Measurements from ENCODE around the gene TMPRSS11D. TPM values are rescaled to one million over a fixed set of nuclear protein-coding genes. Genes with fewer than 3 reads are reported as not detected.

Gene TMPRSS11D
- total RNA-seq, 4 donors from 2014 or later, result 3.4 TPM; not detected in 3

DNA sequence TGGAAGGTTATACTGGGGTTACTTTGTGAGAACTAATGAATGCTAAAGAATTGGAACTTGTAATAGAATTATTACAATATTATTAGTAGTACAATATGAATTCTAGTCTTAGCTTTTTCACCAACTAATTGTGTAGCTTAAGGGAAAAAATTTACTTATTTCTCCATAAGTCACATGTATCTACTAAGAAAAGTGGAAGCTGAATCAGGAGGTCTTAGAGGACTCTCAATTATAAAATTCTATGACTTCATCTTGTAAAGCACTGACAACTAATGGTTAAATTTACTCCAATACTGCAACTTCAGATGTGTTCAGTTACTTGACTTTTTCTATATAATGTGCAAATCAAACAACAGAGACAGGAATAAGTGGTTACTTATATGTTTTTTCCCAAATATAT is 899 bp upstream of the TMPRSS11D start:
- TF ChIP-seq EP300 (IDR thresholded peaks at IDR 0.05; ENCODE audit: low read depth) (no peak), POLR2AphosphoS5 (IDR thresholded peaks at IDR 0.05) (no peak), POLR2A (IDR thresholded peaks at IDR 0.05) (no peak)
- TF ChIP-seq, protein P1, sequence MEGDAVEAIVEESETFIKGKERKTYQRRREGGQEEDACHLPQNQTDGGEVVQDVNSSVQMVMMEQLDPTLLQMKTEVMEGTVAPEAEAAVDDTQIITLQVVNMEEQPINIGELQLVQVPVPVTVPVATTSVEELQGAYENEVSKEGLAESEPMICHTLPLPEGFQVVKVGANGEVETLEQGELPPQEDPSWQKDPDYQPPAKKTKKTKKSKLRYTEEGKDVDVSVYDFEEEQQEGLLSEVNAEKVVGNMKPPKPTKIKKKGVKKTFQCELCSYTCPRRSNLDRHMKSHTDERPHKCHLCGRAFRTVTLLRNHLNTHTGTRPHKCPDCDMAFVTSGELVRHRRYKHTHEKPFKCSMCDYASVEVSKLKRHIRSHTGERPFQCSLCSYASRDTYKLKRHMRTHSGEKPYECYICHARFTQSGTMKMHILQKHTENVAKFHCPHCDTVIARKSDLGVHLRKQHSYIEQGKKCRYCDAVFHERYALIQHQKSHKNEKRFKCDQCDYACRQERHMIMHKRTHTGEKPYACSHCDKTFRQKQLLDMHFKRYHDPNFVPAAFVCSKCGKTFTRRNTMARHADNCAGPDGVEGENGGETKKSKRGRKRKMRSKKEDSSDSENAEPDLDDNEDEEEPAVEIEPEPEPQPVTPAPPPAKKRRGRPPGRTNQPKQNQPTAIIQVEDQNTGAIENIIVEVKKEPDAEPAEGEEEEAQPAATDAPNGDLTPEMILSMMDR (IDR thresholded peaks at IDR 0.05), result no peak
- in situ Hi-C loops (cut with MboI; ENCODE audit: low pct_ligation_motif_present in 1 of 4, low pct_unique_long_range_greater_than_20kb in 1 of 4, low sequenced_read_pairs in 3 of 4), result no loop called here

DNA sequence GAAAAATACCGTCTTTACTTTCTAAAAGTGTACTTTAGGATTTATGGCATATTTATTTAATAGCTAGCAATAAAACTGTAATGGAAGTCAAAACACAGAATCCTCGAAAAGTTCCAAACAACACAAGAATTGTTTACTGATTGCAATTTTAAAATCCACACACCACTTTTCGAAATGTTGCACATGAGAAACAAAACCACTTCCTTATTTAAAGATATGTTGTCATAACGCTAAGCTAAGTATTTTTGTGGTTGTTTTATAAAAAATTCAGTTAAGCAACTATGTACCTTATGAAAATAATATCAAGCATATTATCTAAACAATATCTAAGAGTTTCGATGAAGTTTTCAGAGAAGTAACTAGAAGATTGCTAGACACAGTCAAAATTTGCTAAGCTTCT is 344 bp downstream of the TMPRSS11D start:
- Histone ChIP-seq H3K4me1 (no peaks in the 10 kb centered on the region), H3K4me3 (no peak overlapping the region), H3K9me3 (no peaks in the 10 kb centered on the region), H3K36me3 (no peaks in the 10 kb centered on the region), H3K27ac (no peak overlapping the region), H3K27me3 (no peaks in the 10 kb centered on the region)
- WGBS, 2 donors (ENCODE audit: low coverage in 1 of 2), result 54 to 57% methylated on average over 5 of the region's 5 CpGs
- in situ Hi-C loops (cut with MboI; ENCODE audit: low pct_ligation_motif_present in 1 of 4, low pct_unique_long_range_greater_than_20kb in 1 of 4, low sequenced_read_pairs in 3 of 4) (no loop called here), intact Hi-C loops (cut with DNase I; ENCODE audit: low total_unique reads) (no loop called here)
- TF ChIP-seq POLR2AphosphoS5 (IDR thresholded peaks at IDR 0.05) (no peak), EP300 (IDR thresholded peaks at IDR 0.05; ENCODE audit: low read depth) (no peak), POLR2A (IDR thresholded peaks at IDR 0.05) (no peak)
- TF ChIP-seq, protein P1 (IDR thresholded peaks at IDR 0.05), result no peak
- DNase-seq, result no peak

More for the DNA sequence above, 899 bp upstream of the TMPRSS11D start:
- Histone ChIP-seq H3K4me1 (no peaks in the 10 kb centered on the region), H3K27ac (no peak overlapping the region), H3K27me3 (no peaks in the 10 kb centered on the region), H3K4me3 (no peak overlapping the region), H3K9me3 (no peaks in the 10 kb centered on the region), H3K36me3 (no peaks in the 10 kb centered on the region)
- intact Hi-C loops (cut with DNase I; ENCODE audit: low total_unique reads), result no loop called here
- DNase-seq, result no peak

DNA sequence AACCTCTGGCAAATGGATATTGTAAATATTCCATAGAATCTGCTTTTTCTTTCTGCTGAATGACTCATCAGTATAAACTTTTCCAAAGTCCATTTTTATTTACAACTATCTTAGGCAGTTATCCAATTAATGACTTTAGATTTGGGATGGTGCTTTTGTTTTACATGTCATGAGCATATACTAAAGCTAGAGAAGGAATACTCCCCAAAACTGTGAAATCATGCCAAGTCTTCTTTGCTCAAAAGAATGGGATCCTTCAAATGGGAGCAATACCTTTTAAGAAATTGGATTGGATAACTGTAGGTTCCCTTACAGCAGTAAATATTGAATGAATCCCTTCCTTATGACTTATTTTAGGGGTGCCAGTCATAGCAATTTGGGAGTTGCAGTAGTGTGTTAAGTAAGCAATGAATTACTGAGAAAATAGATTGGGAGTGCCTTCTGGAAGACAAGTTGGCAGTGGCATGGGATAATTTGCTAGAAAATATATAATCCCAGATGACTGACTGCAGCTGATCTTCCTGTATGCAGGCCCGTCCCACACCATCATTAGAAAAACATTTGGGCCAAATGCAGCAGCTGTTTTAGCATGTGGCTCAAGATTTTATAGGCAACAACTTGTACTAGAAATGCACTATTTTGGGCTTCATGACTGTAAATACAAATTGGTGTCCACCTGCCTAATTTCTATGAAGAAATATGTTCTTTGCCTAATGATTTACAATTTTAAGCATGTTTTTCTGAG is 2.8 kb downstream of the TMPRSS11D start:
- intact Hi-C loops (cut with DNase I; ENCODE audit: low total_unique reads) (no loop called here), in situ Hi-C loops (cut with MboI; ENCODE audit: low pct_ligation_motif_present in 1 of 4, low pct_unique_long_range_greater_than_20kb in 1 of 4, low sequenced_read_pairs in 3 of 4) (no loop called here)
- H3K27ac ChIP-seq, result no peak overlapping the region
- WGBS, 2 donors (ENCODE audit: low coverage in 1 of 2), result 68% methylated on average over 1 of the region's 1 CpG; no CpG with 5 or more reads in 1 of the 2 donors
- TF ChIP-seq, protein P1 (IDR thresholded peaks at IDR 0.05), result no peak
- TF ChIP-seq POLR2A (IDR thresholded peaks at IDR 0.05), result no peak
- no peak for TF ChIP-seq EP300 (IDR thresholded peaks at IDR 0.05; ENCODE audit: low read depth)
- TF ChIP-seq POLR2AphosphoS5 (IDR thresholded peaks at IDR 0.05), result no peak
- H3K4me1 ChIP-seq, result no peaks in the 10 kb centered on the region
- no peaks in the 10 kb centered on the region for H3K27me3 ChIP-seq
- H3K4me3 ChIP-seq, result no peak overlapping the region
- H3K9me3 ChIP-seq, result no peaks in the 10 kb centered on the region
- DNase-seq, result no peak
- no peaks in the 10 kb centered on the region for H3K36me3 ChIP-seq

DNA sequence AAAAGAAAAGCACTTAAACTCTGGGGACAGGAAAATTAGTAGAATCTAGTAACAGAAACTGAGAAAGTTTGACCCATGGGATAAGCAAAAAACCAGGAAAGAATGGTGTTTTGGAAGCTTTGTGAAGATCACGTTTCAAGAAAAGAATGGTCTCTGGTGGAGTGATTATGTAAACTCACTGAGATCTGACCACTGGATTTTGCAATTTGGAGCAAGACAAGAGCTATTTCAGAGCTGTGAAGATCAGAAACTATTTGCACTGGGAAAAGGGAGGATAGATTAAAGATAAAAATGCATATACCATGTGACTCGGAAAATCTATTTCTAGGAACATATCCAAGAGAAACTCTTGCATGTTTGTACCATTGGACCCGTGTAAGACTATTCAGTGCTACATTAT is 4.3 kb downstream of the TMPRSS11D start:
- no peaks in the 10 kb centered on the region for H3K36me3 ChIP-seq
- no peak overlapping the region for H3K27ac ChIP-seq
- no peaks in the 10 kb centered on the region for H3K9me3 ChIP-seq
- WGBS, 2 donors (ENCODE audit: low coverage in 1 of 2), result 85 to 86% methylated on average over 3 of the region's 3 CpGs
- in situ Hi-C loops (cut with MboI; ENCODE audit: low pct_ligation_motif_present in 1 of 4, low pct_unique_long_range_greater_than_20kb in 1 of 4, low sequenced_read_pairs in 3 of 4), result no loop called here
- DNase-seq, result no peak
- no peaks in the 10 kb centered on the region for H3K4me1 ChIP-seq
- intact Hi-C loops (cut with DNase I; ENCODE audit: low total_unique reads), result no loop called here
- H3K4me3 ChIP-seq, result no peak overlapping the region
- TF ChIP-seq POLR2AphosphoS5 (IDR thresholded peaks at IDR 0.05) (no peak), EP300 (IDR thresholded peaks at IDR 0.05; ENCODE audit: low read depth) (no peak), POLR2A (IDR thresholded peaks at IDR 0.05) (no peak)
- TF ChIP-seq, protein P1 (IDR thresholded peaks at IDR 0.05), result no peak
- no peaks in the 10 kb centered on the region for H3K27me3 ChIP-seq

Measured in transverse colon (tissue), 4 donors.